Measurements from ENCODE around the gene FUS. TPM values are rescaled to one million over a fixed set of nuclear protein-coding genes. Genes with fewer than 3 reads are reported as not detected.
"Not testable (repeated sequence)": the region's sequence is repeated elsewhere in the genome, so short reads cannot be mapped to it uniquely, and the experiment has no call there.

Gene FUS
- total and polyA plus RNA-seq, 9 of the 15 experiments (the other 6 are each of a cell fraction or from before 2014, with no cell fraction given), result 43.9 to 575 (median 87.2) TPM

DNA sequence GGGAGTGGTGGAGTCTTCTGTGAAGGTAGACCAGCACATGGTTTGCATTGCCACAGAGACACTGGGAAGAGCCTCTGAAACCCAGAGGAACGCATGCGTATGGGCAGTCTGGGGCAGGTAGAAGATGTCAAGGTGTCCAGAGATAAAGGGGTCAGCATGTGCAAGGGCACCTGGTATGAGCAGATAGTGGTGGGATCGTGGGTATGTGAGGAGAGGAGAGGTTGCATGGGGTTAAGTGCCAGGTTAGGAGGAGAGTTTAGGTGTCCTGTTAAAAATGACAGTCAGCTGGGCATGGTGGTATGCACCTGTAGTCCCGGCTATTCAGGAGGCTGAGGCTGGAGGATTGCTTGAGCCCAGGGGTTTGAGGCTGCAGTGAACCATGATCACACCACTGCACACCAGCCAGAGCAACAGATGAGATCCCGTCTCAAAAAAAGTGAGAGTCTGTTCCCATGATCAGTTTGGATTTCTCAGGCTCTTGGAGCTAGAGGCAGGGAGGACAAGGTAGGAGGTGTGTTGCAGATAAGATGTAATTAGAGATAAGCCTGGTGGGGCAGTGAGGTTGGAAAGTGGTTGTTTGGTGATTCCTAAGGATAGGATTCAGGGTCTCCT, 19.6 kb downstream of the FUS start (continued):
- TF ChIP-seq RBFOX2 (IDR thresholded peaks at IDR 0.05; ENCODE audit: low read depth, low read length) (no peak), CSDE1 (IDR thresholded peaks at IDR 0.05) (no peak), SMAD2 (IDR thresholded peaks at IDR 0.05; ENCODE audit: low read depth, low read length) (no peak), PCBP2 (IDR thresholded peaks at IDR 0.05; ENCODE audit: low read depth, low read length, poor library complexity, severe bottlenecking) (no peak), ZBTB7A (IDR thresholded peaks at IDR 0.05; ENCODE audit: borderline replicate concordance, control insufficient read depth, low read depth, low read length) (no peak), ZKSCAN1 (IDR thresholded peaks at IDR 0.05; ENCODE audit: low read depth, low read length) (no peak), KAT2B (IDR thresholded peaks at IDR 0.05; ENCODE audit: low read depth, low read length) (no peak)
- TF ChIP-seq, protein P1, sequence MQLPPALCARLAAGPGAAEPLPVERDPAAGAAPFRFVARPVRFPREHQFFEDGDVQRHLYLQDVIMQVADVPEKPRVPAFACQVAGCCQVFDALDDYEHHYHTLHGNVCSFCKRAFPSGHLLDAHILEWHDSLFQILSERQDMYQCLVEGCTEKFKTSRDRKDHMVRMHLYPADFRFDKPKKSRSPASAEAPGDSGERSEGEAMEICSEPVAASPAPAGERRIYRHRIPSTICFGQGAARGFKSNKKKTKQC (CRISPR knock-in tag; IDR thresholded peaks at IDR 0.05), result no peak

DNA sequence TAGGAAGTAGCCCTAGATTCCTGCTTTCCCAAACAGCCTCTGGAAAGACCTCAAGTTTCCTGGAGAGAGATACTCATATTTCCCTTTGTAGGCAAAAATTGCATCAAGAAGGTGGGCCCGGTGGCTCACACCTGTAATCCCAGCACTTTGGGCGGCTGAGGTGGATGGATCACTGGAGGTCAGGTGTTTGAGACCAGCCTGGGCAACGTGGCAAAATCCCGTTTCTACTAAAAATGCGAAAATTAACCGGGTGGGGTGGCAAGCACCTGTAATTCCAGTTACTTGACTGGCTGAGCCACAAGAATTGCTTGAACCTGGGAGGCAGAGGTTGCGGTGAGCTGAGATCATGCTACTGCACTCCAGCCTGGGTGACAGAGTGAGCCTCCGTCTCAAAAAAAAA, 20.2 kb downstream of the FUS start:
- ChIA-PET POLR2A (interaction anchor here (1.0 to 6.2 kb wide), 6 partner anchors 11 to 193 kb away, joined by 3 to 33 read pairs (median 6); partner anchors contain the start of genes ITGAD, PYDC1 and TRIM72), CTCF (ENCODE audit: low intra/inter-chr PET ratio) (interaction anchor here (1.0 kb wide), 1 partner anchor 99 kb away, joined by 3 read pairs; no protein-coding TSS in a partner anchor)
- not testable (repeated sequence) for H3K27ac ChIP-seq (ENCODE audit: extremely low read depth, low read depth, low read length); H3K79me2 ChIP-seq (ENCODE audit: control insufficient read depth, insufficient read depth, low read length); DNase-seq (ENCODE audit: extremely low read depth in 1 of 4, low spot score in 3 of 4); H3K9me3 ChIP-seq (replicated peaks; ENCODE audit: control insufficient read depth, insufficient read depth, low read depth, low read length); H3K4me3 ChIP-seq; H3K4me2 ChIP-seq (ENCODE audit: insufficient read depth, low read length); H3K9me1 ChIP-seq (ENCODE audit: control insufficient read depth, insufficient read depth, low read length); ATAC-seq; BruUV-seq (replicated peaks); H3K9ac ChIP-seq (ENCODE audit: insufficient read depth in 1 of 2, low read depth in 2 of 2, low read length in 2 of 2); H2AFZ ChIP-seq (ENCODE audit: low read depth, low read length); FAIRE-seq; H3K27me3 ChIP-seq (ENCODE audit: control insufficient read depth in 2 of 2, insufficient read depth in 2 of 2, low read length in 2 of 2)
- 70% methylated on average over 6 of the region's 8 CpGs for WGBS (ENCODE audit: insufficient coverage, low coverage, missing lambda C conversion rate)
- peaks cover 19% of the 10 kb centered on the region for H4K20me1 ChIP-seq (replicated peaks; ENCODE audit: control insufficient read depth, insufficient read depth, low read length)
- H3K36me3 ChIP-seq (ENCODE audit: control insufficient read depth, insufficient read depth, low read length), result peaks cover 20% of the 10 kb centered on the region
- peaks cover 14 to 33% of the 10 kb centered on the region in 2 experiments for H3K4me1 ChIP-seq (replicated peaks in 1 of 2; ENCODE audit: control insufficient read depth in 2 of 2, insufficient read depth in 2 of 2, low read length in 2 of 2)
- intact Hi-C loops (cut with micrococcal nuclease) (loop anchor here (2.0 to 10.0 kb wide), 4 partner anchors 53 to 665 kb away; no protein-coding TSS in a partner anchor), in situ Hi-C loops (cut with MboI) (loop anchor here (5.0 kb wide), 1 partner anchor 92 kb away; no protein-coding TSS in a partner anchor)
- TF ChIP-seq POLR2G (IDR thresholded peaks at IDR 0.05; ENCODE audit: low read depth, low read length), result peak; percentile 48; the same call in 1 of the 2 replicates
